Measurements from ENCODE around the gene SMIM24.

SMIM24 gene

DNA sequence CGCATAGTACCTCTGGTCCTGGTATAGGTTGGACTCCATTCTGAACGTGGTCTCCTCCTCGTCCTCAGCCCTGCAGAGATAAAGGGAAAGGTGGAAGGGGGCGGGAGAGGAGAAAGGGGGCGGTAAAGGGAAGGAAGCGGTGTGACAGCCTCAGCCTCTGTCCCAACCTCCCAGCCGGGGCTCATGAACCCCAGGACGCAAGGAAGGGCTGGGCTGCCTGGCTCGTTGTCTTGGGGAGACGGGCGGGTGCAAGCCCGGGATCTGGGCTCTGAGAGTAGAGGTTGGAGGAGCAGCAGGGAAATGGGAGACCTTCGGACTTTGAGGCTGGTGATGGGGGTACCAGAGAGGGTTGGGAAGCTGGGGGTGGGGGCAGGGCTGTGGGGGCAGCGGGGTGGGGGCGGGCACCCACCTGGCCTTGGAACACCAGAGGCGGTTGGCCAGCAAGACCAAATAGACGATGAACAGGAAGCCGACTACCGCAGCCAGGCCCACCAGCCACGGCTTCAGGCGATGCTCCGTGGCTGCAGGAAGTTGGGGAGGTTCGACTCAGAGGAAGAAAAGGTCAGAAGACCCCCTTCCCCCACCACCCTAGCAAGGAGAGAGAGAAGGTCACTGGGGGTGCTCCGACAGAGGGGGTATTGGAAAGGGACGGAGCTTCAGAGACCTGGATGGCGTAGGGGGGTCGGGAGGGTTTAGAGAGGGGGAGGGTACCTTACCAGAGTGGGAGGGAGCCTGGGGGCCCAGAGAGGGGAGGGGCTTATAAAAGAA is 1.7 kb downstream of the SMIM24 start:
- WGBS, 2 experiments (ENCODE audit: insufficient coverage in 2 of 2): 53 to 61% methylated on average over 11 to 12 of the region's 27 CpGs
- H3K36me3 ChIP-seq (ENCODE audit: control insufficient read depth, insufficient read depth, low read length): no peaks in the 10 kb centered on the region
- H3K27ac ChIP-seq (ENCODE audit: low read depth, low read length, severe bottlenecking): no peak overlapping the region
- no peaks in the 10 kb centered on the region for H3K4me1 ChIP-seq (ENCODE audit: control insufficient read depth, insufficient read depth, low read length, poor library complexity, severe bottlenecking)
- H3K9me3 ChIP-seq (ENCODE audit: control insufficient read depth, low read length): no peaks in the 10 kb centered on the region
- no peak overlapping the region for H3K4me3 ChIP-seq (ENCODE audit: extremely low read depth, insufficient read depth, low read length, poor library complexity, severe bottlenecking)

DNA sequence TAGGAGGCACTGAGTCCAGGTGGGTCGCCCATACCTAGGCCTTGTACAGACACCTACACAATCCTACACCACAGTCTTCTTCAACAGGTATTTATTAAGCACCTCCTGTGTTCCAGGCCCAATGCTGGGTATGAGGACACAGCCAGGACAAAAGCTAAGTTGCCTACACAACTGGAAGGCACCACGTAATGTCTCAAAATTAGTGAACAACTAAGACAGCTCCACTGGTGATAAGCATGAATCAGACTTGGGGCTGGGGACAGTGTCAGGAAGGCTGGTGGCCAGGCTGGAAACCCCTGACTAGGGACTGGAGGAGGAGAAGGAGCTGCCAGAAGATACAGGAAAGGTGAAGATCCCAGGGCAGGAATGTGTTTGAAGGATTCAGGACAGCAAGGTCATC is 2.4 kb downstream of the SMIM24 start:
- Histone ChIP-seq H3K9me3 (ENCODE audit: control insufficient read depth, low read length) (no peaks in the 10 kb centered on the region), H3K27ac (ENCODE audit: low read depth, low read length, severe bottlenecking) (no peak overlapping the region), H3K4me1 (ENCODE audit: control insufficient read depth, insufficient read depth, low read length, poor library complexity, severe bottlenecking) (no peaks in the 10 kb centered on the region), H3K36me3 (ENCODE audit: control insufficient read depth, insufficient read depth, low read length) (no peaks in the 10 kb centered on the region), H3K4me3 (ENCODE audit: extremely low read depth, insufficient read depth, low read length, poor library complexity, severe bottlenecking) (no peak overlapping the region)
- WGBS, 2 experiments (ENCODE audit: insufficient coverage in 2 of 2): 94 to 100% methylated on average over 1 to 2 of the region's 2 CpGs

DNA sequence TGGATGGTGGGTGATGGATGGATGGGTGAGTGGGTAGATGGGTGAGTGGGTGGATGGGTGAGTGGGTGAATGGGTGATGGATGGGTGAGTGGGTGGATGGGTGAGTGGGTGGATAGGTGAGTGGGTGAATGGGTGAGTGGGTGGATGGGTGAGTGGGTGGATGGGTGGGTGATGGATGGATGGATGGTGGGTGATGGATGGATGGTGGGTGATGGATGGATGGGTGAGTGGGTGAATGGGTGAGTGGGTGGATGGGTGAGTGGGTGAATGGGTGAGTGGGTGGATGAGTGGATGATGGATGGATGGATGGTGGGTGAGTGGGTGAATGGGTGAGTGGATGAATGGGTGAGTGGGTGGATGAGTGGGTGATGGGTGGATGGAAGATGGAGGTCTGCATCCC is 2.8 kb downstream of the SMIM24 start:
- no peaks in the 10 kb centered on the region for H3K4me1 ChIP-seq (ENCODE audit: control insufficient read depth, insufficient read depth, low read length, poor library complexity, severe bottlenecking)
- H3K4me3 ChIP-seq (ENCODE audit: extremely low read depth, insufficient read depth, low read length, poor library complexity, severe bottlenecking): no peak overlapping the region
- H3K36me3 ChIP-seq (ENCODE audit: control insufficient read depth, insufficient read depth, low read length): no peaks in the 10 kb centered on the region
- H3K9me3 ChIP-seq (ENCODE audit: control insufficient read depth, low read length): no peaks in the 10 kb centered on the region
- no peak overlapping the region for H3K27ac ChIP-seq (ENCODE audit: low read depth, low read length, severe bottlenecking)

DNA sequence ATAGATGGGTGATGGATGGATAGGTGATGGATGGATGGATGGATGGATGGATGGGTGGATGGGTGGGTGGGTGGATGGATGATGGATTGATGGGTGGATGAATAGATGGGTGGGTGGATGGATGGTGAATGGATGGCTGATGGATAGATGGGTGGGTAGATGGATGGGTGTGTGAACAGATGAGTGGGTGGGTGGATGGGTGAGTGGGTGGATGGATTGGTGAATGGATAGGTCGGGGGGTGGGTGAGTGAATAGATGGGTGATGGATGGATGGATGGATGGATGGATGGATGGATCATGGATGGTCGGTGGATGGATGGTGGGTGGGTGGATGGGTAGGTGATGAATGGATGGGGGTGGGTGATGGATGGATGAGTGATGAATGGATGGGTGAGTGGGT is 3.5 kb downstream of the SMIM24 start:
- 70% methylated on average over 2 of the region's 2 CpGs; no CpG with 5 or more reads in 1 of the 2 experiments for WGBS, 2 experiments (ENCODE audit: insufficient coverage in 2 of 2)

DNA sequence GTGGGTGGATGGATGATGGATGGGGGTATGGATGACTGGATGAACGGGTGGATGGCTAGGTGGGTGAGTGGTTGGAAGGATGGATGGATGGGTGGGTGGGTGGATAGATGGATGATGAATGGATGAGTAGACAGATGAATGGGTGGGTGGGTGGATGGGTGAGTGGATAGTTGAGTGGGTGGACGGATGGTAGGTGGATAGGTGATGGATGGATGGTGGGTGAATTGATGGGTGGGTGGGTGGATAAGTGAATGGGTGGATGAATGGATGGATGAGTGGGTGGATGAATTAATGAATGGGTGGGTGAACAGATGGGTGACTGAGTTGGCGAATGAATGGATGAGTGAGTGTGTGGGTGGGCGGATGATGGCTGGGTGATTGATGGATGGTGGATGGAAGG is 4.9 kb downstream of the SMIM24 start:
- no peak overlapping the region for H3K4me3 ChIP-seq (ENCODE audit: extremely low read depth, insufficient read depth, low read length, poor library complexity, severe bottlenecking)
- WGBS, 2 experiments (ENCODE audit: insufficient coverage in 2 of 2): 80 to 81% methylated on average over 4 of the region's 4 CpGs
- no peaks in the 10 kb centered on the region for H3K4me1 ChIP-seq (ENCODE audit: control insufficient read depth, insufficient read depth, low read length, poor library complexity, severe bottlenecking)
- no peak overlapping the region for H3K27ac ChIP-seq (ENCODE audit: low read depth, low read length, severe bottlenecking)
- no peaks in the 10 kb centered on the region for H3K9me3 ChIP-seq (ENCODE audit: control insufficient read depth, low read length)
- no peaks in the 10 kb centered on the region for H3K36me3 ChIP-seq (ENCODE audit: control insufficient read depth, insufficient read depth, low read length)

More for the DNA sequence above, 3.5 kb downstream of the SMIM24 start:
- H3K27ac ChIP-seq (ENCODE audit: low read depth, low read length, severe bottlenecking): no peak overlapping the region
- no peaks in the 10 kb centered on the region for H3K9me3 ChIP-seq (ENCODE audit: control insufficient read depth, low read length)
- no peaks in the 10 kb centered on the region for H3K4me1 ChIP-seq (ENCODE audit: control insufficient read depth, insufficient read depth, low read length, poor library complexity, severe bottlenecking)
- H3K36me3 ChIP-seq (ENCODE audit: control insufficient read depth, insufficient read depth, low read length): no peaks in the 10 kb centered on the region
- no peak overlapping the region for H3K4me3 ChIP-seq (ENCODE audit: extremely low read depth, insufficient read depth, low read length, poor library complexity, severe bottlenecking)

DNA sequence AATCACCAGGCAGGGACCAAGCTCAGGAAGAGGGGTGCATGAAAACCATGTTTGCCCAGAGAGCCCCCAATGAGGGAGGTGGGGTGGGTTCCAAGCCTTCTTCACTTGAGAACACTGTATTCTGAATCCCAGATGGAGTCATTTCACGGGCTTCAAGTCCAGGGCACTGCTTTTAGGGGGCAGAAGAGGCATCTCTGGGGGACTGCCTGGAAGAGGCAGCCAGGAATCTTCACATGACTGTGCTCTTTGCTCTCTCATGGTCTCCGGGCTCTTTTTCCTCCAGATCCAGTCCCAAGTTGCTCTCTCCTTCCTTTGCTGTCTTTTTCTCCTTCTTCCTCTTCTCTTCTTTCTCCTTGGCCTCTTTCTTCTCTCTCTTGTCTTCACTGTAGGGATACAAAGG is 5.7 kb downstream of the SMIM24 start:
- no peaks in the 10 kb centered on the region for H3K9me3 ChIP-seq (ENCODE audit: control insufficient read depth, low read length)
- 79% methylated on average over 2 of the region's 2 CpGs for WGBS, 2 experiments (ENCODE audit: insufficient coverage in 2 of 2)

DNA sequence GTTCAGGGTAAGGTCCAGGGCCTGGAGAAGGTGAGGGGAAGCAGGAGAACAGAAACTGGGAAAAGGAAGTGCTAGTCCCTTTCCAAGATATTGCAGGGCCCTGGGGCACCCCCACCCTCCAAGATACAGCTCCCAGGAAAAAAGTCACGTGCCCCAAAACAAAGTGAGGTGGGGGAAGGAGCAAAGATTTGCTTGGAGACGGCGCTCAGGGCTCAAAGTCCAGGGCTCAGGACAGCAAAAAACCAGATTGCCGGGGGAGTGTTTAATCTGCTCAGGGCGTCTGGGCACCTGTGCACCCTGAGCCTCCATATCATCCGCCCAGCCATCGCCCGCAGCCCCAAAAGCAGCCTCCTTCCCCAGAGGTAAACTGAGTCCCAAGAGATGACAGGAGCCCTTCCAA is 6.3 kb downstream of the SMIM24 start:
- Histone ChIP-seq H3K27ac (ENCODE audit: low read depth, low read length, severe bottlenecking) (no peak overlapping the region), H3K4me1 (ENCODE audit: control insufficient read depth, insufficient read depth, low read length, poor library complexity, severe bottlenecking) (no peaks in the 10 kb centered on the region), H3K36me3 (ENCODE audit: control insufficient read depth, insufficient read depth, low read length) (no peaks in the 10 kb centered on the region), H3K4me3 (ENCODE audit: extremely low read depth, insufficient read depth, low read length, poor library complexity, severe bottlenecking) (no peak overlapping the region), H3K9me3 (ENCODE audit: control insufficient read depth, low read length) (no peaks in the 10 kb centered on the region)
- 84 to 86% methylated on average over 7 to 8 of the region's 8 CpGs for WGBS, 2 experiments (ENCODE audit: insufficient coverage in 2 of 2)

More for the DNA sequence above, 5.7 kb downstream of the SMIM24 start:
- Histone ChIP-seq H3K27ac (ENCODE audit: low read depth, low read length, severe bottlenecking) (no peak overlapping the region), H3K4me1 (ENCODE audit: control insufficient read depth, insufficient read depth, low read length, poor library complexity, severe bottlenecking) (no peaks in the 10 kb centered on the region), H3K36me3 (ENCODE audit: control insufficient read depth, insufficient read depth, low read length) (no peaks in the 10 kb centered on the region), H3K4me3 (ENCODE audit: extremely low read depth, insufficient read depth, low read length, poor library complexity, severe bottlenecking) (no peak overlapping the region)

DNA sequence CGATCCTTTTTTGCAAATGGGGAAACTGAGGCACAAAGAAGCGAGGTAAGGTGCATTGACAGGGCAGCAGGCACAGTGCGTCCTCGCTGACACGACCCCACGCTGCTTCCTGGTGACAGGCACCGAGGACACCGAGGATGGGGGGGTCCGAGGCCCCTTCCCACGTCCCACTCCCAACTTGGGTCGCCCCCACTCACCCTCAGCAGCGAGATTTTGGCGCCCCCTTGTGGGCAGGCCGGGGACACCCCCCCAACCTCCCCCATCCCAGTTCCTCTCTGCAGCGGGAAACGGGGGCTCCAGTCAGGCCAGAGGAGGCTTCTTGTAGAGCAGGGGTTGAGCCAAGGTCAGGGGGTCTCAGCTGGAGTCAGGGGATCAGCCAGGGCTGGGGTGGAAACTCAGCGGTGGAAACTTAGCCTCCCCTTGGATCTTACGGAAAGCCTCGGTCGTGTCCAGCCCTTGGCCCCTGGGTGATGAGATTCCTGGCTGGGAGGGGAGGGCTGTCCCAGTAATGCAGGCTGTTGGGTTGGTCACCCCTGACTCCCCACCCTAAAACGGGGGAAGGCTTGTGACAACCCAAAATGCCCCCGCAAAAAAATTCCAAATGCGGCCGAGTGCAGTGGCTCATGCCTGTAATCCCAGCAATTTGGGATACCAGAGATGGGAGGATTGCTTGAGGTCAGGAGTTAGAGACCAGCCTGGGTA is 8.2 kb downstream of the SMIM24 start:
- Histone ChIP-seq H3K36me3 (ENCODE audit: control insufficient read depth, insufficient read depth, low read length) (no peaks in the 10 kb centered on the region), H3K4me1 (ENCODE audit: control insufficient read depth, insufficient read depth, low read length, poor library complexity, severe bottlenecking) (no peaks in the 10 kb centered on the region), H3K27ac (ENCODE audit: low read depth, low read length, severe bottlenecking) (no peak overlapping the region), H3K4me3 (ENCODE audit: extremely low read depth, insufficient read depth, low read length, poor library complexity, severe bottlenecking) (no peak overlapping the region), H3K9me3 (ENCODE audit: control insufficient read depth, low read length) (peaks cover 7% of the 10 kb centered on the region)
- WGBS, 2 experiments (ENCODE audit: insufficient coverage in 2 of 2): 54 to 62% methylated on average over 10 to 12 of the region's 24 CpGs

DNA sequence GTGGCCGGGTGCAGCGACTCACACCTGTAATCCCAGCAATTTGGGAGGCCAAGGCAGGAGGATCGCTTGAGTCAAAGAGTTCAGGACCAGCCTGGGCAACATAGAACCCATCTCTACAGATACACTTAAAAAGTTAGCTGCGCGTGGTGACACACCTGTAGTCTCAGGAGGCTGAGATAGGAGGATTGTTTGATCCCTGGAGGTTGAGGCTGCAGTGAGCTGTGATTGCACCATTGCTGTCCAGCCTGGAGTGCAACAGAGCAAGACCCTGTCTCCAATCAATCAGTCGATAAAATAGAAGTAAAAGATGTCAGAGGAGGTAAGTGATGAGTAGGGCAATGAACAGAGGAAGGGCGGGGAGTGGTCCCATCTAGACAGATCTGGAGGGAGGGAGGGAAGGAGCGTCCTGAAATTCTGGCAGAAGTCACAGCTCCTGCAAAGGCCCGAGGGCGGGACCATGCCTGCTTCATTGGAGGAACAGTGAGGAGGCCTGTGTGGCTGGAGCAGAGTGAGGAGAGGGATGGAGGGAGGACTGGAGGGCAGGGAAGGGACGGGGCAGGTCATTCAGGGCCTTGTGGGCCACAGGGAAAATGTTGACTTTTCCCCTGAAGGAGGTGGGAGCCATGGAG is 9.7 kb downstream of the SMIM24 start:
- 77 to 84% methylated on average over 7 to 11 of the region's 11 CpGs for WGBS, 2 experiments (ENCODE audit: insufficient coverage in 2 of 2)
- Histone ChIP-seq H3K4me3 (ENCODE audit: extremely low read depth, insufficient read depth, low read length, poor library complexity, severe bottlenecking) (no peak overlapping the region), H3K4me1 (ENCODE audit: control insufficient read depth, insufficient read depth, low read length, poor library complexity, severe bottlenecking) (peaks cover under 1% of the 10 kb centered on the region), H3K9me3 (ENCODE audit: control insufficient read depth, low read length) (peaks cover 7% of the 10 kb centered on the region), H3K27ac (ENCODE audit: low read depth, low read length, severe bottlenecking) (no peak overlapping the region), H3K36me3 (ENCODE audit: control insufficient read depth, insufficient read depth, low read length) (no peaks in the 10 kb centered on the region)

DNA sequence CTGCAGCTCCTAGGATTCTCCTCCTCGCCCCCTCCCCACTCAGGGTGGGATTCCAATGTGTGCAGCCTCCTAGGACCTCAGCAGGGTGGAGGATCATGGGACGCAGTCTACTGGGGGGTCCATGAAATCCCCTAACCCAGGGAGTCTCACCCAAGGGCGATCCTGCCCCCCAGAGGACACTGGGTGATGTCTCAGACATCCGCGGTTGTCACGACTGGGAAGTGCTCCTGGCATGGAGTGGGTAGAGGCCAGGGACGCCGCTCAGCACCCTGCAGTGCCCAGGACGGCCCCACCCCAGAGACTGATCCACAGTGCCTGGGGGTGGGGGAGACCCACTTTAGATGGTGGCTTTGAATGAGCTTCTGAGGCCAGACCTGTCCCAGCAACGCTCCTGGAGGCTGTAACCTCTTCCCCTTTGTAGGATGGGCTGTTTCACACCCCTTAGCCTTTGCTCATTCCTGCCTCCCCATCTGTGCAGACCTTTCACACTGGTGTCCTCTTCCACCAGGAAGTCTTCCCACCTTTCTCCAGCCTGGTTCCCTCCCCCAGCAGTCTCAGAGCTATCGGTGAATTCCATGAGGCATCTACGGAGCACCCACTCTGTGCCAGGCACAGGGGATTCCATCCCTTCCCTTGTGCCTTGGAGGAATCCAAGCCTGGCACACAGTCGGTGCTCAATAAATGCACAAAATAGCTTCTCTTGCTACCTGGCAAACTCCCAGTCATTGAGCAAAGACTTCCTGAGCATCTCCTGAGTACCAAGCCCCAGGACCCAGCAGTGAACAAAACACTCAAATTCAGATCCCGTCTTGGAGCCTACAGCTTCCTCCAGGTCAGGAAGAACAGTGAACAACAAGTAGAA is 10.5 kb downstream of the SMIM24 start:
- no peak overlapping the region for H3K4me3 ChIP-seq (ENCODE audit: extremely low read depth, insufficient read depth, low read length, poor library complexity, severe bottlenecking)
- peaks cover 7% of the 10 kb centered on the region for H3K9me3 ChIP-seq (ENCODE audit: control insufficient read depth, low read length)
- H3K27ac ChIP-seq (ENCODE audit: low read depth, low read length, severe bottlenecking): no peak overlapping the region
- no peaks in the 10 kb centered on the region for H3K36me3 ChIP-seq (ENCODE audit: control insufficient read depth, insufficient read depth, low read length)
- peaks cover 4% of the 10 kb centered on the region for H3K4me1 ChIP-seq (ENCODE audit: control insufficient read depth, insufficient read depth, low read length, poor library complexity, severe bottlenecking)
- 67 to 77% methylated on average over 12 to 13 of the region's 14 CpGs for WGBS, 2 experiments (ENCODE audit: insufficient coverage in 2 of 2)
